ENCODE measurements around the gene FSHR.

GRCh38 chr2:48929571-48930301, 224.6 kb downstream of the FSHR start:
- TF ChIP-seq, protein P1, sequence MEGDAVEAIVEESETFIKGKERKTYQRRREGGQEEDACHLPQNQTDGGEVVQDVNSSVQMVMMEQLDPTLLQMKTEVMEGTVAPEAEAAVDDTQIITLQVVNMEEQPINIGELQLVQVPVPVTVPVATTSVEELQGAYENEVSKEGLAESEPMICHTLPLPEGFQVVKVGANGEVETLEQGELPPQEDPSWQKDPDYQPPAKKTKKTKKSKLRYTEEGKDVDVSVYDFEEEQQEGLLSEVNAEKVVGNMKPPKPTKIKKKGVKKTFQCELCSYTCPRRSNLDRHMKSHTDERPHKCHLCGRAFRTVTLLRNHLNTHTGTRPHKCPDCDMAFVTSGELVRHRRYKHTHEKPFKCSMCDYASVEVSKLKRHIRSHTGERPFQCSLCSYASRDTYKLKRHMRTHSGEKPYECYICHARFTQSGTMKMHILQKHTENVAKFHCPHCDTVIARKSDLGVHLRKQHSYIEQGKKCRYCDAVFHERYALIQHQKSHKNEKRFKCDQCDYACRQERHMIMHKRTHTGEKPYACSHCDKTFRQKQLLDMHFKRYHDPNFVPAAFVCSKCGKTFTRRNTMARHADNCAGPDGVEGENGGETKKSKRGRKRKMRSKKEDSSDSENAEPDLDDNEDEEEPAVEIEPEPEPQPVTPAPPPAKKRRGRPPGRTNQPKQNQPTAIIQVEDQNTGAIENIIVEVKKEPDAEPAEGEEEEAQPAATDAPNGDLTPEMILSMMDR (IDR thresholded peaks at IDR 0.05; ENCODE audit: extremely low read depth in 1 of 2, insufficient read depth in 1 of 2, low read depth in 1 of 2, low read length in 2 of 2) = no peak
- no peak for TF ChIP-seq EZH2 (IDR thresholded peaks at IDR 0.05; ENCODE audit: borderline replicate concordance, low read depth, low read length, severe bottlenecking)
- no peak for TF ChIP-seq POLR2A (IDR thresholded peaks at IDR 0.05; ENCODE audit: low read depth, low read length)
- TF ChIP-seq FOS (IDR thresholded peaks at IDR 0.05; ENCODE audit: borderline replicate concordance, insufficient read depth, low read length) = no peak
- TF ChIP-seq POLR2AphosphoS5 (IDR thresholded peaks at IDR 0.05; ENCODE audit: insufficient read depth, low read depth, low read length) = no peak

All from endothelial cell of umbilical vein (primary cell).